Heart right ventricle (tissue), 16 donors: ENCODE measurements around the gene PTPN12. TPM values are rescaled to one million over a fixed set of nuclear protein-coding genes. Genes with fewer than 3 reads are reported as not detected.
"Not testable (repeated sequence)": the region's sequence is repeated elsewhere in the genome, so short reads cannot be mapped to it uniquely, and the experiment has no call there.

Experiments used
- ATAC-seq, 8 donors: fragments of 200-7000 bp; cut with Tn5 transposase; one replicate each; pipeline ENCODE4 v1.9.1; 2020; ENCODE audit warnings: mild to moderate bottlenecking in 8 of 8, moderate library complexity in 8 of 8, moderate number of reproducible peaks in 1 of 8
- DNase-seq, 2 donors: peaks; one replicate each; pipeline ENCODE4 v3.0.0-alpha.2; 2020
- H3K27ac ChIP-seq, 10 donors: fragments of 200-600 bp; sonication (generic) in 2 of 10; one replicate each; pipeline versions ENCODE4 v1.5.0 to v1.8.0; 2020 to 2022; ENCODE audit warnings: mild to moderate bottlenecking in 3 of 10
- H3K27me3 ChIP-seq, 7 donors: fragments of 200-600 bp; one replicate each; pipeline ENCODE4 v1.8.0; 2021 to 2022; ENCODE audit warnings: mild to moderate bottlenecking in 2 of 7
- H3K36me3 ChIP-seq, 9 donors: fragments of 200-600 bp; sonication (generic) in 1 of 9; one replicate each; pipeline versions ENCODE4 v1.5.0 to v1.8.0; 2020 to 2022; ENCODE audit warnings: mild to moderate bottlenecking in 2 of 9
- H3K4me1 ChIP-seq, 9 donors: fragments of 200-600 bp; sonication (generic) in 1 of 9; one replicate each; pipeline versions ENCODE4 v1.5.0 to v1.8.0; 2020 to 2022; ENCODE audit warnings: mild to moderate bottlenecking in 4 of 9
- H3K4me3 ChIP-seq, 10 donors: fragments of 200-600 bp; sonication (generic) in 2 of 10; one replicate each; pipeline versions ENCODE4 v1.5.0 to v1.8.0; 2020 to 2022; ENCODE audit warnings: mild to moderate bottlenecking in 7 of 10, moderate library complexity in 2 of 10
- H3K9me3 ChIP-seq, 11 donors: fragments of 200-600 bp in 10 of 11; sonication (generic) in 2 of 11; one replicate each; pipeline versions ENCODE4 v1.5.0 to v1.8.0; 2013 to 2022; ENCODE audit warnings: mild to moderate bottlenecking in 2 of 11, control low read depth in 1 of 11, moderate library complexity in 1 of 11
- CTCF ChIP-seq, 9 donors: fragments of 200-600 bp; sonication (generic) in 2 of 9; IDR thresholded peaks; one replicate each; pipeline versions ENCODE4 v1.5.0 to v1.8.0; 2021 to 2022; ENCODE audit warnings: antibody characterized with exemption in 9 of 9, mild to moderate bottlenecking in 5 of 9, moderate library complexity in 1 of 9
- WGBS, 2 donors: extraction: QIAGEN DNeasy Blood & Tissue Kit; methylation state at CpG; one replicate each; pipeline ENCODE4 v1.1.7; 2013; ENCODE audit warnings: inconsistent platforms in 1 of 2; 5-methylcytosine and 5-hydroxymethylcytosine counted together
- intact Hi-C, 10 donors: fragments of 100-400 bp; cut with DNase I; formaldehyde crosslinking; loops; one replicate each; pipeline versions ENCODE4 v1.11.1 to v1.14.2; 2022
- polyA plus RNA-seq, 2 donors: library from polyadenylated mRNA; stranded (reverse); fragments of 200-250 nt; gene quantifications; one replicate each; pipeline ENCODE4 v1.2.3, GENCODE V29; 2013
- total RNA-seq, 10 donors: library from RNA; stranded (reverse); fragmentation: NEBNext Ultra II Directional in 3 of 10; extraction: Animal tissue kit (Norgen Biotek cat#: 25700) in 3 of 10; gene quantifications; one replicate each; pipeline versions ENCODE4 v1.2.1 to v1.2.4, GENCODE V29; 2021 to 2023
- donor health status: Arrhythmogenic right ventricular cardiomyopathy.
- donor health status: ischemic (EF 13 %, LVEDD 7.1; RV severe dilation, severe dysfunction).
- donor health status: healthy with polysubstance abuse.
- donor health status: DM: no; HTN: yes; CAD: no.
- donor health status: DM: no; HTN: no; CAD: no.
- donor health status: ischemic (EF 25% LVEDD 6.9; RV normal size, moderate dysfunction).
- donor health status: ischemic (EF 25% LVEDD 5.7; RV mildly dilated, moderate dysfunction).
- donor health status: healthy.
- donor health status: DM: yes; HTN: yes; CAD: no.
- donor health status: Ischemic cardiomyopathy.
- donor health status: ischemic (EF 35%, LVEDD 5.7; RV mildly dilated, moderate dysfunction).
- donor health status: nonischemic (EF 11% LVEDD 7.7; RV severe dilation, severe dysfunction).
- donor health status: DM: yes; HTN: yes; CAD: no.
- donor health status: PGD.
- donor health status: ischemic (EF 29% LVEDD 5.4; RV normal size, mild dysfunction).
- donor health status: nonischemic (EF 23%, LVEDD 6.1; RV moderate dilation, normal function).

PTPN12 gene
- total and polyA plus RNA-seq, 12 donors = 24.0 to 64.5 (median 42.6) TPM

GRCh38 chr7:77538281-77539212 lies 1.5 kb downstream of the PTPN12 start:
- intact Hi-C loops = loop anchor here in 3 of 10 donors (5.0 to 10.0 kb wide), 5 partner anchors 34 to 159 kb away; partner anchors contain the start of genes GSAP (in 1 of the 3) and RSBN1L (in 1 of the 3)
- H3K27me3 ChIP-seq = no peaks in the 10 kb centered on the region
- DNase-seq (peak; percentile 77 to 91), ATAC-seq (peak; percentile 41 to 79 (median 66))
- no peak for TF ChIP-seq CTCF (IDR thresholded peaks at IDR 0.05)
- H3K4me1 ChIP-seq = peaks cover 6 to 56% (median 45%) of the 10 kb centered on the region in 9 donors
- 1% methylated on average over 30 of the region's 30 CpGs for WGBS, 2 donors
- H3K27ac ChIP-seq = peak overlapping the region; percentile 96 to 100 (median 99)
- H3K9me3 ChIP-seq = no peaks in the 10 kb centered on the region
- H3K36me3 ChIP-seq = peaks cover 0 to 6% (median 0%) of the 10 kb centered on the region in 9 donors
- peak overlapping the region; percentile 88 to 100 (median 96) for H3K4me3 ChIP-seq

- H3K27me3 ChIP-seq = no peaks in the 10 kb centered on the region
- 64 to 71% methylated on average over 4 of the region's 4 CpGs for WGBS, 2 donors
- ATAC-seq (no peak), DNase-seq (no peak)
- peak overlapping the region in 7 of 10 donors; percentile 88 to 100 (median 95) for H3K4me3 ChIP-seq
- peak overlapping the region in 6 of 10 donors; percentile 98 to 100 (median 99) for H3K27ac ChIP-seq
- H3K9me3 ChIP-seq = no peaks in the 10 kb centered on the region
- peaks cover 6 to 74% (median 59%) of the 10 kb centered on the region in 9 donors for H3K4me1 ChIP-seq
- peak in 1 of 9 donors; percentile 30 for TF ChIP-seq CTCF (IDR thresholded peaks at IDR 0.05)
- intact Hi-C loops = loop anchor here in 1 of 10 donors (5.0 kb wide), 1 partner anchor 37 kb away; no protein-coding TSS in a partner anchor
- peaks cover 0 to 6% (median 0%) of the 10 kb centered on the region in 9 donors for H3K36me3 ChIP-seq
These were observed 3.3 kb downstream of the PTPN12 start for GRCh38 chr7:77540402-77540822.

GRCh38 chr7:77540993-77541392 lies 3.9 kb downstream of the PTPN12 start:
- peak overlapping the region in 3 of 10 donors; percentile 29 to 100 (median 51) for H3K27ac ChIP-seq
- H3K27me3 ChIP-seq, H3K9me3 ChIP-seq, H3K36me3 ChIP-seq, ATAC-seq, DNase-seq: not testable (repeated sequence)
- peaks cover 6 to 76% (median 59%) of the 10 kb centered on the region in 9 donors for H3K4me1 ChIP-seq
- WGBS, 2 donors = 94 to 97% methylated on average over 7 of the region's 7 CpGs
- H3K4me3 ChIP-seq = peak overlapping the region in 3 of 10 donors; percentile 8 to 89 (median 88)
- intact Hi-C loops = loop anchor here in 1 of 10 donors (5.0 kb wide), 1 partner anchor 36 kb away; no protein-coding TSS in a partner anchor

GRCh38 chr7:77542409-77542808 lies 5.3 kb downstream of the PTPN12 start:
- no peaks in the 10 kb centered on the region for H3K27me3 ChIP-seq
- peaks cover 0 to 6% (median 0%) of the 10 kb centered on the region in 9 donors for H3K36me3 ChIP-seq
- DNase-seq (no peak), ATAC-seq (no peak)
- peak overlapping the region in 1 of 10 donors; percentile 54 for H3K27ac ChIP-seq
- WGBS, 2 donors = 81 to 89% methylated on average over 1 of the region's 1 CpG
- peaks cover 6 to 88% (median 69%) of the 10 kb centered on the region in 9 donors for H3K4me1 ChIP-seq
- no peaks in the 10 kb centered on the region for H3K9me3 ChIP-seq
- intact Hi-C loops = loop anchor here in 1 of 10 donors (5.0 kb wide), 1 partner anchor 35 kb away; no protein-coding TSS in a partner anchor
- H3K4me3 ChIP-seq = no peak overlapping the region
- TF ChIP-seq CTCF (IDR thresholded peaks at IDR 0.05) = no peak
